ENCODE data around the gene RAB5B.
A peak's percentile ranks its signal among the peaks of the same experiment; 100 is the strongest.
"Not testable (repeated sequence)": the region's sequence is repeated elsewhere in the genome, so short reads cannot be mapped to it uniquely, and the experiment has no call there.

RAB5B gene

DNA sequence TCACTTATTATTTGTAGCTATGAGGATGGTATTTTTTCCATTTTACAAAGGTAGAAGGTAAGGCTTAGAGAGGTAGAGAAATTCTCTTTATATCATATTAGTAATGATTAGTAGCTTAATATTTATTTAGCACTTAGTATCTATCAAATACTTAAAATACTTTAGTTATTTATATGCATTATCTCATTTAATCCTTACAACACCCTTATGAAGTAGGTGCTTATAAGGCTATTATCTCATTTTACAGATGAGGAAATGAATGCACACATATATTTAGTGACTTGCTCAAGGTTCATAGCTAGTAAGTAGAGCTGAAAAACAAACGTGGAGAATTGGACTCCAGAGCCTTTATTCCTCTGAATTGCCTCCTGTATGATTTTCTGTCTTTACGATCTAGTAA lies 11.0 kb downstream of the RAB5B start:
- TF ChIP-seq ZNF274 (IDR thresholded peaks at IDR 0.05; ENCODE audit: low read depth, low read length), result no peak
- H3K4me3 ChIP-seq (ENCODE audit: low read length), result no peak overlapping the region

DNA sequence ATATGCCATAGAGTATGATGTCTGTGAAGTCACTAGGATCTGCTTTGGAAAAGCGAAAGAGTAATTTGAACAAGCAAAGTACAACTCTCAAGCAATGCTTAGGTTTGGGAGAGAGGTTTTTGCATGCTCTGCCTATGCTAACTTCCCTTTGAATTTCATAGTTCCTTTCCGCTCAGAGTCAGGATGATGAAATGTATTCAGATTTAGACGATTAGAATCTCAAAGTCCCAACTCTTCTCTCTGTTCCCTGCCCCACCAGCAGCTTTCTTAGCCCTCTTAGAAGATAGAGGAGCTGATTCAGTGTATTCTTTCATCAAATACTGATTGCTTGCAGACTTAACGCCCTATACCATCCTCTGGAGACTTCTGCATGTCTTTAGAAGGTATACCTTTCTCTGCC lies 11.5 kb downstream of the RAB5B start:
- TF ChIP-seq ZNF274 (IDR thresholded peaks at IDR 0.05; ENCODE audit: low read depth, low read length), result no peak
- no peak overlapping the region for H3K4me3 ChIP-seq (ENCODE audit: low read length)

DNA sequence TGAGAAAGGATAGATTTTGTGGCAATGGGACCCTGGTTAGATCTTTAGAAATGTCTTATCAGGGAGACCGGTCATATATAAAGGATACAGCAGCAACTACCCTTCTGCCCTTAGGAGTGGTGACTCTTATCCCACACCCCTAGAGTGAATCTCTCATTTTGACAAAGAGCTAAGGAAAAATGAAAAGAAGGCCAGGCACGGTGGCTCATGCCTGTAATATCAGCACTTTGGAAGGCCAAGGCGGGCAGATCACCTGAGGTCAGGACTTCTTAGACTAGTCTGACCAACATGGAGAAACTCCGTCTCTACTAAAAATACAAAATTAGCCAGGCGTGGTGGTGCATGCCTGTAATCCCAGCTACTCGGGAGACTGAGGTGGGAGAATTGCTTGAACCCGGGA lies 12.1 kb downstream of the RAB5B start:
- H3K4me3 ChIP-seq (ENCODE audit: low read length), result not testable (repeated sequence)

DNA sequence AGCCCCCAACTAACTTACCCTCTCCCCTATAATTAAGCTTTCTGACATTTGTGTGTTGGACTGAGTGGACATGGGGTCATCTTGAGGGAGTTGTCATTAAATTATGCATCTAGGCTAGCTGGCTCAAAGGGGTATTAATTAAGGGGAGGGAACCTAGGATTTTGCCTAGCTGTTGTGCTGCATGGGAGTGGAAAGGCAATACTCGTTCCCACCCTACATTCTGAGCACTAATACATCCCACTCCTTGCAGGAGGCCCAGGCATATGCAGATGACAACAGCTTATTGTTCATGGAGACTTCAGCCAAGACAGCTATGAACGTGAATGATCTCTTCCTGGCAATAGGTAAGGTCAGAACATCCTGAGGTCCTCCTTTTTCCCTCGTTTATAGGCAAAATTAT lies 17.2 kb downstream of the RAB5B start:
- TF ChIP-seq ZNF274 (IDR thresholded peaks at IDR 0.05; ENCODE audit: low read depth, low read length), result no peak
- H3K4me3 ChIP-seq (ENCODE audit: low read length), result no peak overlapping the region

DNA sequence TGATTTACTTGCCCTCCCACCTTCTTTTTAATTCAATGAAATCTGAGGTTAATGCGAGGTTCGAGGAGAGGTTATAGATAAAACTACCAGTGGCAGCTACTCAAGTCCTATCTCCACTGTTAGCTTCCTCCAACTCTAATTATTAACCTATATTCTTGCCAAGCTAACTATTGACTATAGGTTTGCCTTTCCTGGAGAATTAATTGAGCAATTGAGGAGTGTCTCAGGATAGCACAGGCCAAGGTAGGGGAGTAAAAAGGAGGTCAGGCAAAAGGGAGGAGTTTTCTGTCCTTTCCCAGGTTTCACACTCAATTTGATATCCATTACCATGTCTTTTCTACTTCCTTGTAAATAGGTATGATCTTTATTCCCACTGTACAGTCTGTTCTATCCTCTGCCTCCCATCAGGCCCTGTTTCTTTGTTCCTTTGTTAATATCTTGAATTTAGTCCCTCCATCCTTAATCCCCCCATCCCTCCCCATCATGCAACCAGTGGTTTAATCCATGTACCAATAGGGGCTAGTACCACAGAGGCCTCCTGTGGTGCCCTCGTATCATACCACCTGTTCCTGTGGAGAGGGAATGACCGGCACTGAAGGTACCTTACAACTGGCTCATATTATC lies 19.5 kb downstream of the RAB5B start:
- no peak overlapping the region for H3K4me3 ChIP-seq (ENCODE audit: low read length)
- no peak for TF ChIP-seq ZNF274 (IDR thresholded peaks at IDR 0.05; ENCODE audit: low read depth, low read length)

DNA sequence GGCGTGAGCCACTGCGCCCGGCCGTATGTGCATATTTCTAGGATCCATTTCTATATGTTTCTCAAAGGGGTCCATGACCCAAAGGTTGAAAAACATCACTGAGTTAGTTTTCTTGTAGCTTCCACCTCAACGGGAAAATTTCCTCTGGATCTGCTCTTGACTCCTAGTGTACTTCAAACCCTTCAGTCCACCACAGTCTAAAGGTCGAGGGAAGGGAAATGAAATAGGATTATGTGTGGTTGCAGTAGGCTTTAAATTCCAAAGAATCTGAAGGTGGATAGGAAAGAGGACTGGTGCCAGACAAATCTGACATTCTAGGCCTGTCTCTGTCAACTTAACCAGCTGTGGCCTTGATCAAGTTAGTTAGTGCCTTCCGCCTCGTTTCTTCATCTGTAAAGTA lies 21.5 kb downstream of the RAB5B start:
- no peak for TF ChIP-seq ZNF274 (IDR thresholded peaks at IDR 0.05; ENCODE audit: low read depth, low read length)
- no peak overlapping the region for H3K4me3 ChIP-seq (ENCODE audit: low read length)

DNA sequence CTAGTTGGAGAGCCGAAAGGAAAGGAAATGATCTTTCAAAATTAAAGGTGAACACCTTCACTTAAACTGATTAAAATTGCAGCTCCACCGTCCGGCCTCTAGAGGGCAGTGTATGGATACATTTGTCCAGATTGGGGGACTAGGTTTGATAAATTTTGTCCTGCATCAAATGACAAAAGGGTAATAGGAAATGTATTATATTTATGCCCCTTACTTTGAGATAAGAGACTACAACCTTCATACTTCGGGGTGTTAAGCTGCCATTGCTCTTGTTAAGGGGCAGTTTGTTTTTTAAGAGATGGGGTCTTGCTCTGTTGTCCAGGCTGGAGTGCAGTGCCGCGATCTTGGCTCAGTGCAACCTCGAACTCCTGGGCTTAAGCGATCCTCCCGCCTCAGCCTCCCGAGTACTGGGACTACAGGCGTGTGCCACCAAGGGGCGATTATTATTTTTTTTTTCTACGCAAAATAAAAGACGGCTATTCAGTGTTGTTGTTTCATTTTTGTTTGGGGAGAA lies 22.4 kb downstream of the RAB5B start:
- peak overlapping the region; percentile 76 for H3K4me3 ChIP-seq (ENCODE audit: low read length)
- no peak for TF ChIP-seq ZNF274 (IDR thresholded peaks at IDR 0.05; ENCODE audit: low read depth, low read length)

DNA sequence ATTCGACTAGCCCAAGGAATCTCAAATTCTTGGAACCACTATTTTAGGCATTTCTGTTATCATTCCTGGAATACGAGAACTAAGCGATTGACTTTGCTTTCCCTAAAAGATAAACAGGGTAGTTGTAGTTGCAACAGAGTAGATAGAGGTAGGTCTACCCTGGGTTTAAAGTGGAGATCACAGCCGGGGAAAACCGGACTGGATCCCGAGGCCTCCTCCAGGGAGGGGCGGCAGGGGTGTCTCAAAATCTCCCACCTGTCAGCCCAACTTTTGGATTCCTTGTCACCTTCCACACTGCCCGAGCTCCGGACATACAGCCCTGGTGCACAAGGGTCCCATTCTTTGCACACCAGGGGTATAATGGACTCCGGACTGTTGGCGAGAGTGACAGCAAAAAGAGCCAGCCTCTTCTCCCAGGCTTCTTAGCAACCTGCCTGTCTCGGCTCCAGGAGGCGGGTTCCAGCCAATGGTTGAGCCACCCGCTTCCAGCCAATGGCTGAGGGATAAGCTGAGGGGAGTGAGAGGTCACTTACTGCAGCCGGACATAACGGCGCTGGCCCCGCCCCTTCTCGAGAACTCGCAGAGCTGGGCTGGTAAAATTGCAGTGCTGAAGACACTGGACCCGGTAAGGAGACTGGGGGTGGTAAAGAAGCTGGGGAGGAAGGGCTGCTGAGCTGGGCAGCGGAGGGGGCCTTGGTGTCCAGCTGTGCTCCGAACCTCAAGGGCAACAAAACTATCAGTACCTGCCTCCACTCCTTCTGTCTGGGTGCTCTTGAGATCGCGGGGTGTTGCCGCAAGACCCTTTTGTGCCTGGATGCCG lies 23.0 kb downstream of the RAB5B start, which contains the start of gene SUOX:
SUOX (plus strand) TSS at position 562 of the 820 bp plus-strand sequence. CDS start 4,946 bp downstream, outside the sequence.
- no peak for TF ChIP-seq ZNF274 (IDR thresholded peaks at IDR 0.05; ENCODE audit: low read depth, low read length)
- peak within 1 kb of the TSS; percentile 76 for H3K4me3 ChIP-seq (ENCODE audit: low read length)

DNA sequence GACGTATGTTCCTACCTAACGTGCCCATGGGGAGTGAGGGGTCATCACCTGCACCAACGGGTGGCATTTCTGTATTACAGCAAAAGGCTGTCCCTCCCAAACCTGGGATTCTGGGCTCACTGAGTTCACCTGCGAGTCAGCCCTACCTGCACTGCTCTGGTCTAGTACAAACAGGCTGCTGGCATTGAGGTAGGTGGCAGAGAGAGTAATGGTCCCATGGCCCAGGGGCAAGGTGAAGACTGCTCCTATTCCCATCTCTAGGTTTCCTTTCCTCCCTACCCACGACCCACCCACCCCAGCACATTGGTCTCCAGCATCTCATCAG lies 23.6 kb downstream of the RAB5B start:
- peak overlapping the region; percentile 76 for H3K4me3 ChIP-seq (ENCODE audit: low read length)
- no peak for TF ChIP-seq ZNF274 (IDR thresholded peaks at IDR 0.05; ENCODE audit: low read depth, low read length)

DNA sequence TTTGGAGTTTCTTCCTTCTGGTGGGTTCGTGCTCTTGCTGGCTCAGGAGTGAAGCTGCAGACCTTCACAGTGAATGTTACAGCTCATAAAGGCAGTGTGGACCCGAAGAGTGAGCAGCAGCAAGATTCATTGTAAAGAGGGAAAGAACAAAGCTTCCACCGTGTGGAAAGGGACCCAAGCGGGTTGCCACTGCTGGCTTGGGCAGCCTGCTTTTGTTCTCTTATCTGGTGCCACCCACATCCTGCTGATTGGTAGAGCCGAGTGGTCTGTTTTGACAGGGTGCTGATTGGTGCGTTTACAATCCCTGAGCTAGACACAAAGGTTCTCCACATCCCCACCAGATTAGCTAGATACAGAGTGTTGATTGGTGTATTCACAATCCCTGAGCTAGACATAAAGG lies 25.6 kb downstream of the RAB5B start:
- not testable (repeated sequence) for H3K4me3 ChIP-seq (ENCODE audit: low read length)

DNA sequence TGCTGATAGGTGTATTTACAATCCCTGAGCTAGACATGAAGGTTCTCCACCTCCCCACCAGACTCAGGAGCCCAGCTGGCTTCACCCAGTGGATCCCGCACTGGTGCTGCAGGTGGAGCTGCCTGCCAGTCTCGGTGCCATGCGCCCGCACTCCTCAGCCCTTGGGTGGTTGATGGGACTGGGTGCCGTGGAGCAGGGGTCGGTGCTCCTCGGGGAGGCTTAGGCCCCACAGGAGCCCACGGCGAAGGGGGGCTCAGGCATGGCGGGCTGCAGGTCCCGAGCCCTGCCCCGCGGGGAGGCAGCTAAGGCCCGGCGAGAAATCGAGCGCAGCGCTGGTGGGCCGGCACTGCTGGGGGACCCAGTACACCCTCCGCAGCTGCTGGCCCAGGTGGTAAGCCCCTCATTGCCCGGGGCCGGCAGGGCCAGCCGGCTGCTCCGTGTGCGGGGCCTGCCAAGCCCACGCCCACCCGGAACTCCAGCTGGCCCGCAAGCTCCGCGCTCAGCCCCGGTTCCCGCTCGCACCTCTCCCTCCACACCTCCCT lies 26.2 kb downstream of the RAB5B start:
- not testable (repeated sequence) for H3K4me3 ChIP-seq (ENCODE audit: low read length)

DNA sequence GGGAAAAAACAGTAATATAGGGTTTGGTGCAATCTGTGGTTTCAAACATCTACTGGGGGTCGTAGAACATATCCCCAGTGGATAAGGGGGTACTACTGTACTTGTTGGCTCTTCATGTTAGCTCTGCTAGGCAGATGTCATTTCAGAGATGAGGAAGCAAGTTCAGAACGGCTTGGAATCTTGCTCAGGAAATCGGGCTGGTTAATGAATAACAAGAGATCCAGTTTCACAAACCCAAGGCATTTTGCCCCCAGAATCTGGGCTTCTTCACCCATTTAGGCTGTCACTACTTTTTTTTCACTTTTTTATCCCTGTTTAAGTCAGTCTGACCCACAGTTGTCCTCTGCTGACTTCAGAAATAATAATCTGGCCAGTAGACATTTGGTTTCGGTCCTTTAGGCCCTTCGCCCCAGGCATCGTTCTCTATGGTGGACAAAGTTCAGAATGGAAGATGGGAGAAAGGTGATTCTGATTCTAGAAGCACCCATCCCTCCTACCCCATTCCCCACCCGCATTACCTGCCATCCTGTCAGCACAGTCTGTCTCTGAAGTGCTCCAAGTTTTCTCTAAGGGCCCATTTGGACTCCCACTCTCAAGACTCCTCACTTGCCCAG lies 27.7 kb downstream of the RAB5B start:
- no peak for TF ChIP-seq ZNF274 (IDR thresholded peaks at IDR 0.05; ENCODE audit: low read depth, low read length)
- no peak overlapping the region for H3K4me3 ChIP-seq (ENCODE audit: low read length)

DNA sequence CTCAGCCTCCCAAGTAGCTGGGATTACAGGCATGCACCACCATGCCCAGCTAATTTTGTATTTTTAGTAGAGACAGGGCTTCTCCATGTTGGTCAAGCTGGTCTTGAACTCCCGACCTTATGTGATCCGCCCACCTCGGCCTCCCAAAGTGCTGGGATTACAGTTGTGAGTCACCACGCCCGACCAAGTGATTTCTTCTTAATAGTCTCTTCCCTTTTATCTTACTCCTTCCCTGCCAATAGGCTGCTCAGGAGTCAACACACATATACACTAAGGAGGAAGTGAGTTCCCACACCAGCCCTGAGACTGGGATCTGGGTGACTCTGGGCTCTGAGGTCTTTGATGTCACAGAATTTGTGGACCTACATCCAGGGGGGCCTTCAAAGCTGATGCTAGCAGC lies 29.5 kb downstream of the RAB5B start:
- H3K4me3 ChIP-seq (ENCODE audit: low read length), result not testable (repeated sequence)

DNA sequence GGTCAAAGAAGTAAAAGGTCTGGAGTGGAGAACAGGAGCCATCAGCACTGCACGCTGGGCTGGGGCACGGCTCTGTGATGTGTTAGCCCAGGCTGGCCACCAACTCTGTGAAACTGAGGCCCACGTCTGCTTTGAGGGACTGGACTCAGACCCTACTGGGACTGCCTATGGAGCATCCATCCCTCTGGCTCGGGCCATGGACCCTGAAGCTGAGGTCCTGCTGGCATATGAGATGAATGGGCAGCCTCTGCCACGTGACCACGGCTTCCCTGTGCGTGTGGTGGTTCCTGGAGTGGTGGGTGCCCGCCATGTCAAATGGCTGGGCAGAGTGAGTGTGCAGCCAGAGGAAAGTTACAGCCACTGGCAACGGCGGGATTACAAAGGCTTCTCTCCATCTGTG lies 30.3 kb downstream of the RAB5B start:
- no peak overlapping the region for H3K4me3 ChIP-seq (ENCODE audit: low read length)
- no peak for TF ChIP-seq ZNF274 (IDR thresholded peaks at IDR 0.05; ENCODE audit: low read depth, low read length)
